ENCODE data around the gene ATG16L1. TPM values are rescaled to one million over a fixed set of nuclear protein-coding genes. Genes with fewer than 3 reads are reported as not detected.

Gene ATG16L1
- polyA plus RNA-seq (2013), result 11.9 TPM

- peaks cover 12 to 42% (median 27%) of the 10 kb centered on the region in 4 experiments for H3K4me1 ChIP-seq (ENCODE audit: control extremely low read depth in 1 of 4, control insufficient read depth in 4 of 4, insufficient read depth in 4 of 4, low read length in 3 of 4)
- CTCF ChIA-PET, result interaction anchor here (0.6 to 3.1 kb wide), 14 partner anchors 9 to 679 kb away, joined by 3 to 11 read pairs (median 4); partner anchors contain the start of gene INPP5D
- peak; percentile 97 to 99 (median 98) for DNase-seq
- peaks cover 0 to 20% (median 10%) of the 10 kb centered on the region in 4 experiments for H3K36me3 ChIP-seq (ENCODE audit: control insufficient read depth in 4 of 4, insufficient read depth in 4 of 4, low read length in 3 of 4)
- POLR2A ChIA-PET, result interaction anchor here (0.6 to 0.7 kb wide), 2 partner anchors 10 to 82 kb away, joined by 3 to 4 read pairs; no protein-coding TSS in a partner anchor
- H3K27me3 ChIP-seq (replicated peaks in 2 of 5; ENCODE audit: control insufficient read depth in 4 of 5, insufficient read depth in 5 of 5, low read length in 4 of 5), result no peaks in the 10 kb centered on the region
- H3K27ac ChIP-seq (ENCODE audit: insufficient read depth in 1 of 2, low read depth in 1 of 2, low read length in 2 of 2, poor library complexity in 1 of 2, severe bottlenecking in 2 of 2), result peak within 1 kb of the TSS; percentile 37 to 80
- H3K9me3 ChIP-seq (ENCODE audit: control extremely low read depth in 1 of 5, control insufficient read depth in 4 of 5, insufficient read depth in 2 of 5, low read depth in 1 of 5, low read length in 4 of 5), result no peaks in the 10 kb centered on the region
- under 1% methylated on average over 68 of the region's 75 CpGs for WGBS (ENCODE audit: insufficient coverage)
- peak within 1 kb of the TSS; percentile 89 to 98 (median 96) for H3K4me3 ChIP-seq (ENCODE audit: control insufficient read depth in 1 of 7, extremely low read depth in 1 of 7, insufficient read depth in 4 of 7, low read depth in 2 of 7, low read length in 6 of 7)
Measured at GRCh38 chr2:233251306-233252116, at the start of gene ATG16L1. TSS of gene ATG16L1 (plus strand) at chr2:233251673. CDS start at chr2:233251828, 155 bp downstream.

- H3K27ac ChIP-seq (ENCODE audit: insufficient read depth in 1 of 2, low read depth in 1 of 2, low read length in 2 of 2, poor library complexity in 1 of 2, severe bottlenecking in 2 of 2), result no peak overlapping the region
- H3K9me3 ChIP-seq (ENCODE audit: control extremely low read depth in 1 of 5, control insufficient read depth in 4 of 5, insufficient read depth in 2 of 5, low read depth in 1 of 5, low read length in 4 of 5), result peaks cover 0 to 20% (median 13%) of the 10 kb centered on the region in 5 experiments
- DNase-seq, result no peak
- WGBS (ENCODE audit: insufficient coverage), result 67% methylated on average over 3 of the region's 5 CpGs
- CTCF ChIA-PET, result interaction anchor here (1.2 kb wide), 1 partner anchor 16 kb away, joined by 3 read pairs; no protein-coding TSS in a partner anchor
- H3K27me3 ChIP-seq (replicated peaks in 2 of 5; ENCODE audit: control insufficient read depth in 4 of 5, insufficient read depth in 5 of 5, low read length in 4 of 5), result no peaks in the 10 kb centered on the region
- POLR2A ChIA-PET, result no interaction called here
- H3K36me3 ChIP-seq (ENCODE audit: control insufficient read depth in 4 of 4, insufficient read depth in 4 of 4, low read length in 3 of 4), result peaks cover 32 to 89% (median 69%) of the 10 kb centered on the region in 4 experiments
- H3K4me3 ChIP-seq (ENCODE audit: control insufficient read depth in 1 of 7, extremely low read depth in 1 of 7, insufficient read depth in 4 of 7, low read depth in 2 of 7, low read length in 6 of 7), result no peak overlapping the region
- H3K4me1 ChIP-seq (ENCODE audit: control extremely low read depth in 1 of 4, control insufficient read depth in 4 of 4, insufficient read depth in 4 of 4, low read length in 3 of 4), result peaks cover 0 to 6% (median 2%) of the 10 kb centered on the region in 4 experiments
Measured at GRCh38 chr2:233202531-233202944, 48.9 kb upstream of the ATG16L1 start.

- H3K9me3 ChIP-seq (ENCODE audit: control extremely low read depth in 1 of 5, control insufficient read depth in 4 of 5, insufficient read depth in 2 of 5, low read depth in 1 of 5, low read length in 4 of 5), result peaks cover 0 to 20% (median 13%) of the 10 kb centered on the region in 5 experiments
- no peak overlapping the region for H3K27ac ChIP-seq (ENCODE audit: insufficient read depth in 1 of 2, low read depth in 1 of 2, low read length in 2 of 2, poor library complexity in 1 of 2, severe bottlenecking in 2 of 2)
- H3K27me3 ChIP-seq (replicated peaks in 2 of 5; ENCODE audit: control insufficient read depth in 4 of 5, insufficient read depth in 5 of 5, low read length in 4 of 5), result no peaks in the 10 kb centered on the region
- WGBS (ENCODE audit: insufficient coverage), result 98% methylated on average over 4 of the region's 5 CpGs
- POLR2A ChIA-PET, result no interaction called here
- DNase-seq, result no peak
- peaks cover 36 to 89% (median 68%) of the 10 kb centered on the region in 4 experiments for H3K36me3 ChIP-seq (ENCODE audit: control insufficient read depth in 4 of 4, insufficient read depth in 4 of 4, low read length in 3 of 4)
- H3K4me1 ChIP-seq (ENCODE audit: control extremely low read depth in 1 of 4, control insufficient read depth in 4 of 4, insufficient read depth in 4 of 4, low read length in 3 of 4), result peaks cover 2 to 11% (median 3%) of the 10 kb centered on the region in 4 experiments
- CTCF ChIA-PET, result interaction anchor here (1.2 kb wide), 1 partner anchor 16 kb away, joined by 3 read pairs; no protein-coding TSS in a partner anchor
- H3K4me3 ChIP-seq (ENCODE audit: control insufficient read depth in 1 of 7, extremely low read depth in 1 of 7, insufficient read depth in 4 of 7, low read depth in 2 of 7, low read length in 6 of 7), result no peak overlapping the region
Measured at GRCh38 chr2:233203060-233203459, 48.4 kb upstream of the ATG16L1 start.

GRCh38 chr2:233204286-233204936 is 47.1 kb upstream of the ATG16L1 start:
- no peak overlapping the region for H3K4me3 ChIP-seq (ENCODE audit: control insufficient read depth in 1 of 7, extremely low read depth in 1 of 7, insufficient read depth in 4 of 7, low read depth in 2 of 7, low read length in 6 of 7)
- no peak overlapping the region for H3K27ac ChIP-seq (ENCODE audit: insufficient read depth in 1 of 2, low read depth in 1 of 2, low read length in 2 of 2, poor library complexity in 1 of 2, severe bottlenecking in 2 of 2)
- H3K27me3 ChIP-seq (replicated peaks in 2 of 5; ENCODE audit: control insufficient read depth in 4 of 5, insufficient read depth in 5 of 5, low read length in 4 of 5), result no peaks in the 10 kb centered on the region
- 96% methylated on average over 50 of the region's 50 CpGs for WGBS (ENCODE audit: insufficient coverage)
- ChIA-PET POLR2A (no interaction called here), CTCF (no interaction called here)
- H3K36me3 ChIP-seq (ENCODE audit: control insufficient read depth in 4 of 4, insufficient read depth in 4 of 4, low read length in 3 of 4), result peaks cover 36 to 89% (median 75%) of the 10 kb centered on the region in 4 experiments
- H3K9me3 ChIP-seq (ENCODE audit: control extremely low read depth in 1 of 5, control insufficient read depth in 4 of 5, insufficient read depth in 2 of 5, low read depth in 1 of 5, low read length in 4 of 5), result peaks cover 0 to 20% (median 13%) of the 10 kb centered on the region in 5 experiments
- DNase-seq, result no peak
- H3K4me1 ChIP-seq (ENCODE audit: control extremely low read depth in 1 of 4, control insufficient read depth in 4 of 4, insufficient read depth in 4 of 4, low read length in 3 of 4), result peaks cover 2 to 22% (median 6%) of the 10 kb centered on the region in 4 experiments

GRCh38 chr2:233208382-233209116 is 42.9 kb upstream of the ATG16L1 start:
- no peak overlapping the region for H3K4me3 ChIP-seq (ENCODE audit: control insufficient read depth in 1 of 7, extremely low read depth in 1 of 7, insufficient read depth in 4 of 7, low read depth in 2 of 7, low read length in 6 of 7)
- no peak for DNase-seq
- H3K9me3 ChIP-seq (ENCODE audit: control extremely low read depth in 1 of 5, control insufficient read depth in 4 of 5, insufficient read depth in 2 of 5, low read depth in 1 of 5, low read length in 4 of 5), result no peaks in the 10 kb centered on the region
- peak overlapping the region in 1 of 2 experiments; percentile 17 for H3K27ac ChIP-seq (ENCODE audit: insufficient read depth in 1 of 2, low read depth in 1 of 2, low read length in 2 of 2, poor library complexity in 1 of 2, severe bottlenecking in 2 of 2)
- no peaks in the 10 kb centered on the region for H3K27me3 ChIP-seq (replicated peaks in 2 of 5; ENCODE audit: control insufficient read depth in 4 of 5, insufficient read depth in 5 of 5, low read length in 4 of 5)
- POLR2A ChIA-PET, result no interaction called here
- CTCF ChIA-PET, result interaction anchor here (1.3 kb wide), 1 partner anchor 43 kb away, joined by 4 read pairs; the partner anchor contains the start of gene ATG16L1
- H3K36me3 ChIP-seq (ENCODE audit: control insufficient read depth in 4 of 4, insufficient read depth in 4 of 4, low read length in 3 of 4), result peaks cover 16 to 67% (median 50%) of the 10 kb centered on the region in 4 experiments
- H3K4me1 ChIP-seq (ENCODE audit: control extremely low read depth in 1 of 4, control insufficient read depth in 4 of 4, insufficient read depth in 4 of 4, low read length in 3 of 4), result peaks cover 2 to 22% (median 6%) of the 10 kb centered on the region in 4 experiments
- WGBS (ENCODE audit: insufficient coverage), result 91% methylated on average over 9 of the region's 10 CpGs

GRCh38 chr2:233209117-233209532 is 42.3 kb upstream of the ATG16L1 start:
- Histone ChIP-seq H3K4me1 (ENCODE audit: control extremely low read depth in 1 of 4, control insufficient read depth in 4 of 4, insufficient read depth in 4 of 4, low read length in 3 of 4) (peaks cover 2 to 22% (median 6%) of the 10 kb centered on the region in 4 experiments), H3K36me3 (ENCODE audit: control insufficient read depth in 4 of 4, insufficient read depth in 4 of 4, low read length in 3 of 4) (peaks cover 11 to 61% (median 44%) of the 10 kb centered on the region in 4 experiments), H3K27ac (ENCODE audit: insufficient read depth in 1 of 2, low read depth in 1 of 2, low read length in 2 of 2, poor library complexity in 1 of 2, severe bottlenecking in 2 of 2) (peak overlapping the region in 1 of 2 experiments; percentile 17)

More at GRCh38 chr2:233209117-233209532, 42.3 kb upstream of the ATG16L1 start:
- ChIA-PET CTCF (interaction anchor here (1.3 to 2.3 kb wide), 3 partner anchors 8 to 42 kb away, joined by 4 to 9 read pairs (median 6); partner anchors contain the start of gene ATG16L1), POLR2A (no interaction called here)
- WGBS (ENCODE audit: insufficient coverage), result 93% methylated on average over 3 of the region's 4 CpGs
- H3K4me3 ChIP-seq (ENCODE audit: control insufficient read depth in 1 of 7, extremely low read depth in 1 of 7, insufficient read depth in 4 of 7, low read depth in 2 of 7, low read length in 6 of 7), result no peak overlapping the region
- no peaks in the 10 kb centered on the region for H3K9me3 ChIP-seq (ENCODE audit: control extremely low read depth in 1 of 5, control insufficient read depth in 4 of 5, insufficient read depth in 2 of 5, low read depth in 1 of 5, low read length in 4 of 5)
- no peaks in the 10 kb centered on the region for H3K27me3 ChIP-seq (replicated peaks in 2 of 5; ENCODE audit: control insufficient read depth in 4 of 5, insufficient read depth in 5 of 5, low read length in 4 of 5)
- DNase-seq, result no peak
